GM19035 (cell line): ENCODE data around the gene TMEM250.

ENCODE experiments used
- ATAC-seq: cut with Tn5 transposase; IDR thresholded peaks from one replicate; pipeline ENCODE4 v1.9.1; 2021; ENCODE audit not compliant: unreplicated experiment

Gene TMEM250

DNA sequence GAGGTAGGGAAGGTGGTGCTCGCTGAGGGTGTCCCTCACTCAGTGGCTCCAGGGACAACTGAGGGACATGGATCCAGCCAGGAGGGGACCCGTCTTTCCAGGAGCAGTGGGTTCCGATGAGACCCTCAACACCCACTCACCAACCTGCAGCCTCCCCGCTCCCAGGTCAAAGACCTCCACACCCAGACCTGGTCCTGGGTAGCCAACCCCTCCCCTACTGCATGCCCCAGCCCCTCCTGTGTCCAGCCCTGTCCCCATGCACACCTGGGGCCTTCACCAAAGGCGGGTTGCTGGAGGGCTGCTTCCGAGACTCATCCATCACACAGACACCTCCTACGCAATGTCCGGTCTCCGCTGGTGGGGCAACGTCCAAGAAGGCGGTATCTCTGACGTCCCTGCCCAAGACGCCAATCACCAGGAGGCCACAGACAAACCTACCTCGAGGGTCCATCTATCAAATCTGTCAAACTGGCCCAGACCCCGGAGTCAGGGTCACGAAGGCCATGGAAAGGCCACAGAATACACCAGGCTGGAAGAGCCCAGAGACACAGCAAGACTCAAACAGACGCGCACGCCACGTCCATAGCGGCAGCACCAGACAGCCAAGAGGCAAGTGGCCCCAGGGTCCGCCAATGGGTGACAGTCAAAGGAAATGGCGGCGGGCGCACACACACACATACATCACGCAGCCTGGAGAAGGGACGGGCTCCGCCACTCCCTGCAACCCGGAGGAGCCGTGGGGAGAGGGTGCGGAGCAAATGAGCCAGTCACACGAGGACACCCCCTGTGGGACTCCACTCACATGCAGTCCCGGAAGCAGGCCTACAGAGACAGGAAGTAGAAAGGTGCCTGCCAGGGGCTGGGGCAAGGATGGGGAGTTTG is 34.4 kb downstream of the TMEM250 start:
- no peak for ATAC-seq

DNA sequence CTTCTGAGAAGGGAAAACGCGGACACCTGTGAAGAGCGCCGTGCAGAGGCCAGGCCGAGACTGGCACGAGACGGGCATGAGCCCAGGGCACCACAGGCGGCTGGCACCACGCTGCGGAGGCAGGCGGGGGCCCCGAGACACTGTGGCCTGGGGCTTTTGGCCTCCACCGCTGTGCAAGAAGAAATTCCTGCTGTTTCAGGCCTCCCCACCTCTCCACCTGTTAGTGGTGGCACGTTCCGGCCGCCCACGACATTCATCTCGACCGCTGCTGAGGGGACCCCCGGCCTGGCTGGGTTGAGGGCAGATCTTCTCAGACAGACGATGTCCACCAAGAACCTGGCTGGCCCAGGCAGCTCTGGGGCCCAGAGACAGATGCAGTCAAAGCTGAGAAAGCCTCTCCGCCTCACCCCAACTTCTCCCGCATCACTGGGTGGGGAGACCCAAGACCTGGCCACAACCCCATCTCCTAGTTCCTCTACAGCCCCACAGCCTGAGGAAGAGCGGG is 35.1 kb downstream of the TMEM250 start:
- ATAC-seq = no peak

DNA sequence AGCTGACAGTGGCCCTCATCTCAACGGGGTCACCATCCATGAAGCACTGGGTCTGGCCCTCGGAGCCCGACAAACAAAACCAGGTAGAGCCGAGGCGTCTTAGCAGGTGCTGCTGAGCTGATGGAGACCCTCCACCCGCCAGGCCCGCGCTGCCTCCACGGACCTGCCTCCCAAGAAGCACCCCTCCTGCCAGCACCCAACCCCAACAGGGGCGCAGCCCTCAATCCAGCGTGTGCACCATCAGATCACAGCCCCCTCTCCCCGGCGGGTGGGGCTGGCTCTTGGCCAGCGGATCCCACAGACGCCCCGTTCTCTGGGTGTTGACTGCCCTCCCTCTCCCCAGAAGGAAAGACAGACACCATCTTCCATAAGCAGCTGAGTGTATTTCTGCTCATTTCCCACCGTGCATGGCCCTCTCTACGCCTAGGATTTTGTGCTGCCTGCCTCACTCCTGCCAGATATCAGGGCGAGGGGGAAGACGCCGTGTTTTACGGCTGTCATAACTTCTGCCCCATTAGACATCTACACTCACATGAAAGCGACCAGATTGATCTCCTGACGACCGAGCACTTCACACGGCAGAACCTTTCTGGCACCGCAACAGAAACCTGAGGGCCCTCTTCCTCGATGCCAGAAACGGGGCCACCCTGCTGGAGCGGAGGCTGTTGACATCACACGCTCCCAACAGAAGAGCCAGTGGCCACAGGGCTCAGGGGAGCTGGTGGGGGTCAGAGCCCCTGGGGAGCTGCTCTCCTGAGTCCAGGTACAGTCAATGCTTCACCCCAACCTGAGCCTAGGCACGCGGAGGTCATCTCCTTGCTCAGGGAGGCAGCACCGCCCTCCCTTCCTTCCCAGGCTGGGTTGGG is 35.9 kb downstream of the TMEM250 start:
- ATAC-seq = no peak

DNA sequence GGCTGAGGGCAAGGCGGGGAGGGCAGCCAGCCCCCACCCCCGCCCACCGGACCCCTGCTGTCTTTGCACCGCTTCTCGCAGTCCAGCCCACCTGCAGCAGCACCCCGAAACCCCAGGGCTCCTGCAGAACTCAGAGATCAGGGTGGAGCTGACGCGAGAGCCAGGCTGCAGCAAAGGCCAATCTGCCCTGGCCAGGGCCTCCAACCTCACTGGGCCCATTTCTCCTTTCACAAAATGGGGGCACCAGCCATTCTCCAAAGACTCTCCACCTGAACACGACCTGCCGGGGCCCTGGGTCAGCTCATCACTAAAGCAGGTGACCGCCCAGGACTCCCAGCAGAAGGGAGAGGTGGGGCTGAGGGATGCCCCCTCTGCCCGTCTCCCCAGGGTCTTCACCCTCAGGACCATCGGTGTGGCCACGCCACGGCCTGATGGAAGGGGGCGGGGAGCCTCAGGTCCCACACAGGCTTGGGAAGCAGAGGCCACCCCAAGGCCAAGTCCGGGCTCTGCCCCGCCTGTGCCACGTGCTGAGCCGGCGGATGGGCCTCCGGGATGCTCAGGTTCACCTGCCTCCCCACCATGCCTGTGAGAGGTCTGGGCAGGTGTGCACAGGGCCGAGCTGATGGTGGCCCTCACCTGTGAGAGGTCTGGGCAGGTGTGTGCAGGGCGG is 36.7 kb downstream of the TMEM250 start:
- no peak for ATAC-seq

DNA sequence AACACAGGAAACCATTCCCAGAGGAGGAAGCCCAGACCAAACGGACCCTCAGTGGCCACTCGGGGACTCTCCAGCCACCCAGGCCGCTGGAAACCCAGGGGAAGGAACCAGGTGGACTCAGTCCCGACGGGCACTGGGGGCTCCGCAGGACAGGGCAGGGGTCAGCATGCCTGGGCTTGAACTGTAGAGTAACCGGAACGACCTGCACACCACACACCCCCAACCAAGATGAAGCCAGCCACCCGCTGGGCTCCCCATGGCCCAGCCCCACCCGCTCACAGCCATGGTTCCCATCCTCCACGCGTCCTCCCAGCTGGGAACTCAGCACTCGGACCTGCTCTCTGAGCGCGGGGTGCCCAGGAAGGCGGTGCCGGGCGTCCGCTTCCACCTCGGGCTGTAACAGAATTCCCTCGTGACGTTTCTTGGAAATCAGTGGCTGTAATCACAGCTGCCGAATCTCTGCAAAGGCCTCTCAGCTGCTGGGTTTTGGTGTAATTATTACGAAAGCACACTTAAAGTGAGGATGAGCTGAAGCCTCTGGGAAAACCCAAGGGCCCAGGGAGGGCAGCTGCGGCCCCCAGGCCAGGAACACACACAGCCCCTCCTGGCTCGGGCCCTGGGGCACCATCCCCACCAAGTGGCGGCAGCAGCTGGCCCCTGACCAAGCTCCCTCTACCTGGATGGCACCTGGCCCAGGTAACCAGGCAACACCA is 37.4 kb downstream of the TMEM250 start:
- no peak for ATAC-seq

DNA sequence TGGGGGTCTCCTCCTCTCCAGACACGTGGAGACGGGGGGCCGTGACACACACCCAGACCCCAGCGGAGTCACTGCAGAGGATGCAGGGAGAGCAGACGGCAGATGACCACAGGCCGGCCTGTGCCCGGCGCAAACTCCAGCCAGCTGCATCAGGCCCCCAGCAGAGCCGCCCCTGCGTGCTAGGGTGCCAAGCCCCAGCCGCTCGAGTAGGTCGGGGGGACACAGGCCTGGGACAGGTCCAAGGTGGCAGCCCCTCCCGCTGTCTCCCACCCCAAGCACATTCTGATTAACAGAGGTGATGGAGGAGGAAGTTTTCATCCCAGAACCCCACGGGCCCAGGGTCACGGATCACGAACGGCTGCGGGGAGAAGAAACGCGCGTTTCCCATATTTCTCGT is 38.0 kb downstream of the TMEM250 start:
- ATAC-seq = no peak

DNA sequence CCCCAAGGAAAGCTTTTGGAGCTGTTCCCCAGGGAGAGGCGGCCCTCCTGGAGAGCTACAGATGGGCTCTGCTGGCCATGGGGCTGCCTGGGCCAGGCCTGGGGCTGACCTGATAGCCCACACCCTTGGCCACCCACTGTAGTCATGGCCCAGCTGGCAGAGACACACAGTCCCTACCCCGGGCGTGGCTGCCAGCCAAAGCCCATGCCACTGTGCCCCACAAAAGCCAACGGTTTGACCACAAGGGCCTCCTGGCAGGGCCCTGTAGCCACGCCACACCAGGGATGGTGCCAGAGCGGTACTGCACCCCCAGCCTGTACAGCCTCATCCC is 38.8 kb downstream of the TMEM250 start:
- no peak for ATAC-seq

DNA sequence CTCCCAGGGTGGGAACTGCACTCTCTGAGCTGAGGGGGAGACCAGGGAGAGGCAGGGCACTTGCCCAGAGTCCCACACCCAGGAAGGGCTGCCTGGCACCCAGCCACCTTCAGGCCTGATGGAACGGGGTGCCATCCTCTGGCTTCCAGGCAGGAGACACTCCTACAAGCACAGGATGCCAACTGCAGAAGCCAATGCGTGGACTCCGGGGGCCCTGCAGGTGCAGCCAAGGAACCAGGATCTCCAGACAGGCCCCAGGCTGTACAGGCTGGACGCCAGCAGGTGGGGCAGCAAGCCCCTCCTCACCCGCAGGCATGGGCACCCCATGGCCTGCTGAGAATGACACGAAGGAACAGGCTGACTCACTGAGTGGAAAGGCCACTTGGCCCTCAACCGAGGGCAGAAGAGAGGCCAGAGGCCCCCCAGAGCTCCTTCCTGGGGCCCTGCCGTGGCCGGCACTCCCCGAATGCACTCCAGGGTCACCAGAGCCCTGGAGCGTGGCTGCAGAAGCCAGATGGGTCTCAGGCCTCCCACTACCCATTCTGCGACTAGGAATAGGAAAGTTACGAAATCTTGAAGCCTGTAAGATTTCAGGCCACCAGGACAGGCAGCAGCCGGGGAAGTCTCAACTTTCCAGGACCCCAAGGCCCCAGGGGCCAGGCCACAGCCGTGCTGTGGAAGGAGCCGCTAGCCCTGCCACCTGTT is 39.3 kb downstream of the TMEM250 start:
- no peak for ATAC-seq

DNA sequence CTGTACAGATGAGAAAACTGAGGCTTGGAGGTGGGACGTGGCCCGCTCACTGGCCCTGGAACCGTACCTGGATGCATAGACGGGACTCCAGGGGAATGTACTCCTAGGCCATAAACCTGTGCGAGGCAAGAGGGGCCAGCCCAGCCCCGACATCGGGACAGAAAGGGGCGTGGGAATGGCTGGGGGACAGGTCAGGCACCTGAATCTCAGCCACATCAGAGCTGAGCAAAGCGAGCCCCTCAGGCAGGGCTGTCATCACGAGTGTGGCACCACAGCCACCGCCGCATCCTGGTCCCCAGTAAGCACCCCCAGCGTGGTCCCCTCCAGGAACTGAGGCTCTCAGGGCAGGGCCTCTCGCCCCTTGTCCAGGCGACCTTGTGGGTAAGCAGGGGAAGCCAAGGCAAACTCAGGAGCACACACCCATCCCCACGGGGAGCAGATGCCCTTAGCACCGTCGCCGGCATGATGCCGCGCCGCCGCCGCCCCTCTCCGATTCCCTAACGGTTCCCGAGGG is 40.1 kb downstream of the TMEM250 start:
- no peak for ATAC-seq

DNA sequence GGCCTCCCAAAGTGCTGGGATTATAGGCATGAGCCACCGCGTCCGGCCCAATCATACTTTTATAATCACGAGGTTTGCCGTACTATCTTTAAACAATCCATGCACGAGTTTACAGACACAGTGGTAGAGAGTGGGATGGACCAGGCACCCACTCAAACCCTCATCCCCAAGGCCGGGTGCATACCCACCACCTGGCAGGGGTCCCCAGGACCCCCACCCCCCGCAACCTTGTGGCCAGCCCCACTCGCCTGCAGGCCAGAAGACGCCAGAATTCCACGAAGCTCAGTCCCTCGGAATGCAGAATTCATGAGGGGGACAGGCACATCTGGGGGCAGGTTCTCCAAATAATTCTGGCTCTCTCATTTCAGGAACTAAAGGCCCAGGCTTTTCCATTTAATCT is 40.7 kb downstream of the TMEM250 start:
- ATAC-seq = no peak

DNA sequence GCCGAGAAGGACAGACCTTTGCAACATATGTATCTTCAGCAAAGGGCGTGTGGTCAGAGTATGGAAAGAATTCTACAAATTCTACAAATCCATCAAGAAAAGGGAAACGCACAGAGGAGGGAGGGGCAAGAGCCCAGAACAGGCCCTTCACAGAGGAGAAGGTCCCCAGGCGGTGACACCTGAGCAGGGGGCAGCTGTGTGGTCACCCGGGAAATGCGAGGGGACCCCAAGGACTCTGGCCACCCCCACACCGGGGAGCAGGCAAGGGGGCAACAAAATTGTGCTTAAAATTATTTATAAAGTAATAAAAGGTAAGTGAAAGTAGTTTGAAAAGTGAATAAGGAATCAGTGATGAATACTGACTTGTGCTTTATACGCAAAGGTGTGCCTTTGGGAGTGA is 41.2 kb downstream of the TMEM250 start:
- ATAC-seq = no peak

DNA sequence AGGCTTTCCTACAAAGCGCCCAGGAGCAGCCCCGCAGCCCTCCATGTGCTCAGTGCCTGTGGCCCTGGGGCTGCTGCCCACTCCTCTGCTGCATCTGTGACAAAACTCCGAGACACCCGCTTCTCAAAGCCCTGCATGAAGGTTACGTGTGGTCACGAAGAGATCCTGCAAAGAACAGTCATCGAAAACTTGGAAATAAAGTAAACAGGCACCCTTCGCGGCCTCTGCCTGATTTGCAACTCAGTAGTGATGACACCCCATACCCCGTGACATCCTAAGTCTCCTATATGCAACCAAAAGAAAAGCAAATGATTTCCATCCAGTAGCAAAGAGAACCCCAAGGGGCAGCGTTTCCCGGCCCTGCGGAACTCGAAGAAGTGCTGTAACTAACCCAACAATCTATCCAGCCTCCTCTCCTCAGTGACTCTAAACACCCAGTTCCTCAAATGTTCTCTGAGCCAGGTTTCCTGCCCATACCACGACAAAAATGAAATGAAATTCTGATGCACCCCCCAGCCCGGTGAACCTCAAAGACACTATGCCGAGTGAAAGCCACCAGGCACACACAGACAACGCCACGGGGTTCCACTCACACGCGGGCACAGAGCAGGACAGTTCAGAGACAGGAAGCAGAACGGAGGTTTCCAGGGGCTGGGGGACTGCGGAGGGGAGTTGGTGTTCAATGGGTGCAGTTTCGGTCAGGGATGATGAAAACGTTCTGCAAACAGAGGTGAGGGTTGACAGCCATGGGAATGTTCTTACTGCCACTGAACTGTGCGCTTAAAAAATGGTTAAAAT is 42.6 kb downstream of the TMEM250 start:
- no peak for ATAC-seq

DNA sequence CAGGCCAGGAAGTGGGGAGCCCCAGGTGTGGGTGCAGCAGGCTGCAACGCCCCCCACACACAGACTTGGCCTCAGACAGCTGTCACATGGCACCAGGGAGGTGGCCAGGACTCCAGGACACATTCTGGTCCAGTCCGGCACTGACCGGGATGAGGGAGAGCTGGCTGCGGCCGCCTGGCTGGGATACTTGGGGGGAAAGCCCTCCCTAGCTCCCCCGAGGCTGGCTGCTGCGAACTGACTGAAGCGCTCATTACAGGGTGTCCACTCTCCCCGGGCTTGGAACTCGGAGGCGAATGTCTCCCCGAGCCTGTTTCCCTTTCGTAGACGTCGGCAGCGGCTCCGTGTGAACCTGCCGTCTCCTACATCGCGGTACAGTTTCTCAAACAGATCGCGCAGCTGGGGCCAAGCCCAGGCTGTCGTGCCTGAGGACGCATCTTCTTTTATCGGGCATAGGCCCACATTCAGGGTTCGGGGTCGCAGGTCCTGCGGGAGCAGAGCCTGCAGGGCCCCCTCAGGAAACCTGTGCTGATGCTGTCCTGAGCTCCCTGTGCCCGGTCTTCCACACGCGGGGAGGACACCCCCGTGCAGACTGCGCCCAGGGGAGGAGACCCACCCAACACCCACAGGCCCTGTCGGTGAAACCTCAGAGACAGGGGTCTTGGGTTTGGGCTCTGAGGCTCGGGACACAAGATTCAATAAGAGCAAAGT is 43.4 kb downstream of the TMEM250 start:
- no peak for ATAC-seq

DNA sequence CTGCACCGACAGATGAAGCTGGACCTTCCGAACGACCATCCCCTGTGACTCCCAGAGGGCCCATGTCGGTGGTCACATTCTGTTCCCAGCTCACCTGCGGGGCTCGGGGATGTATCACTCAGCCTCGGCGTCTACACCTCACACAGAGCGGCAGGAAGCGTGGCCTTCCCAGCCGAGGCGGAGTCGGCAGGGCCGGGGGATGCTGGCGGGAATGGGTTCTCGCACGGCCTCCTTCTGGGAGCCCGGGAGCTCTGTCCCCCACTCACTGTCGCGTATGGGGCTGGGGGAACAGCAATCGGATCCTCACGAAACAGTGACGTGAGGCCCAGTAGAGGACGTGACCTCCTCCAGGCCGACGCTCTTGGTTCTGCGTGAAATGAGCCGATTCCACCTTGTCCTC is 44.0 kb downstream of the TMEM250 start:
- ATAC-seq = no peak
